SHP77 treated with DMSO at 0.1 percent for 48 hours (cell line): ENCODE results near the gene TMEM45A.
"Not testable (repeated sequence)": the region's sequence is repeated elsewhere in the genome, so short reads cannot be mapped to it uniquely, and the experiment has no call there.

Experiments used
- DNase-seq: peaks from one replicate; lab custom pipeline; 2025; lab: John Stamatoyannopoulos, UW

The TMEM45A gene

GRCh38 chr3:100483529-100483928 lies 8.9 kb upstream of the TMEM45A start:
- DNase-seq, result no peak

- DNase-seq, result no peak
Measured at GRCh38 chr3:100486808-100487207, 5.6 kb upstream of the TMEM45A start.

GRCh38 chr3:100489118-100489517 lies 3.3 kb upstream of the TMEM45A start:
- no peak for DNase-seq

- no peak for DNase-seq
Measured at GRCh38 chr3:100496711-100497261, 4.4 kb downstream of the TMEM45A start.

- no peak for DNase-seq
Measured at GRCh38 chr3:100499651-100500050, 7.2 kb downstream of the TMEM45A start.

- no peak for DNase-seq
Measured at GRCh38 chr3:100500320-100500880, 8.0 kb downstream of the TMEM45A start.

- DNase-seq, result no peak
Measured at GRCh38 chr3:100503448-100503847, 11.0 kb downstream of the TMEM45A start.

GRCh38 chr3:100506355-100506754 lies 13.9 kb downstream of the TMEM45A start:
- no peak for DNase-seq

- not testable (repeated sequence) for DNase-seq
Measured at GRCh38 chr3:100509818-100510217, 17.4 kb downstream of the TMEM45A start.

GRCh38 chr3:100516232-100516631 lies 23.8 kb downstream of the TMEM45A start:
- DNase-seq, result no peak

GRCh38 chr3:100516838-100517237 lies 24.4 kb downstream of the TMEM45A start:
- no peak for DNase-seq

GRCh38 chr3:100517276-100517675 lies 24.9 kb downstream of the TMEM45A start:
- no peak for DNase-seq

GRCh38 chr3:100518244-100518643 lies 25.8 kb downstream of the TMEM45A start:
- DNase-seq, result no peak

- no peak for DNase-seq
Measured at GRCh38 chr3:100518983-100519382, 26.6 kb downstream of the TMEM45A start.

GRCh38 chr3:100521439-100521845 lies 29.0 kb downstream of the TMEM45A start:
- no peak for DNase-seq

- no peak for DNase-seq
Measured at GRCh38 chr3:100522125-100522524, 29.7 kb downstream of the TMEM45A start.

GRCh38 chr3:100523050-100523760 lies 30.8 kb downstream of the TMEM45A start:
- DNase-seq, result no peak

GRCh38 chr3:100525753-100526612 lies 33.6 kb downstream of the TMEM45A start:
- no peak for DNase-seq

- no peak for DNase-seq
Measured at GRCh38 chr3:100526613-100527346, 34.4 kb downstream of the TMEM45A start.

GRCh38 chr3:100527347-100527735 lies 34.9 kb downstream of the TMEM45A start:
- DNase-seq, result no peak

GRCh38 chr3:100531093-100531492 lies 38.7 kb downstream of the TMEM45A start:
- no peak for DNase-seq

GRCh38 chr3:100532411-100532810 lies 40.0 kb downstream of the TMEM45A start:
- DNase-seq, result no peak
